Testis (tissue), 2 donors: Measurements from ENCODE around the gene TERT.

Experiments used
- CTCF ChIP-seq, 3 experiments: fragments of 450-650 bp in 2 of 3; fragments of 200-600 bp in 1 of 3; sonication (generic) in 1 of 3; IDR thresholded peaks; one replicate each; pipeline ENCODE4 v1.5.1; 2016 to 2019; ENCODE audit warnings: antibody characterized with exemption in 3 of 3, mild to moderate bottlenecking in 2 of 3, moderate library complexity in 1 of 3
- POLR2A ChIP-seq: fragments of 450-650 bp; IDR thresholded peaks from one replicate; pipeline ENCODE4 v1.6.1; 2017; ENCODE audit warnings: antibody characterized with exemption, mild to moderate bottlenecking, moderate library complexity

- TF ChIP-seq POLR2A: no peak
- no peak for TF ChIP-seq CTCF (IDR thresholded peaks at IDR 0.05)
Measured at GRCh38 chr5:1203968-1204692, 90.7 kb downstream of the TERT start.
